ENCODE results near the gene PMPCB.
"Not testable (repeated sequence)": the region's sequence is repeated elsewhere in the genome, so short reads cannot be mapped to it uniquely, and the experiment has no call there.

Gene PMPCB, protein sequence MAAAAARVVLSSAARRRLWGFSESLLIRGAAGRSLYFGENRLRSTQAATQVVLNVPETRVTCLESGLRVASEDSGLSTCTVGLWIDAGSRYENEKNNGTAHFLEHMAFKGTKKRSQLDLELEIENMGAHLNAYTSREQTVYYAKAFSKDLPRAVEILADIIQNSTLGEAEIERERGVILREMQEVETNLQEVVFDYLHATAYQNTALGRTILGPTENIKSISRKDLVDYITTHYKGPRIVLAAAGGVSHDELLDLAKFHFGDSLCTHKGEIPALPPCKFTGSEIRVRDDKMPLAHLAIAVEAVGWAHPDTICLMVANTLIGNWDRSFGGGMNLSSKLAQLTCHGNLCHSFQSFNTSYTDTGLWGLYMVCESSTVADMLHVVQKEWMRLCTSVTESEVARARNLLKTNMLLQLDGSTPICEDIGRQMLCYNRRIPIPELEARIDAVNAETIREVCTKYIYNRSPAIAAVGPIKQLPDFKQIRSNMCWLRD

DNA sequence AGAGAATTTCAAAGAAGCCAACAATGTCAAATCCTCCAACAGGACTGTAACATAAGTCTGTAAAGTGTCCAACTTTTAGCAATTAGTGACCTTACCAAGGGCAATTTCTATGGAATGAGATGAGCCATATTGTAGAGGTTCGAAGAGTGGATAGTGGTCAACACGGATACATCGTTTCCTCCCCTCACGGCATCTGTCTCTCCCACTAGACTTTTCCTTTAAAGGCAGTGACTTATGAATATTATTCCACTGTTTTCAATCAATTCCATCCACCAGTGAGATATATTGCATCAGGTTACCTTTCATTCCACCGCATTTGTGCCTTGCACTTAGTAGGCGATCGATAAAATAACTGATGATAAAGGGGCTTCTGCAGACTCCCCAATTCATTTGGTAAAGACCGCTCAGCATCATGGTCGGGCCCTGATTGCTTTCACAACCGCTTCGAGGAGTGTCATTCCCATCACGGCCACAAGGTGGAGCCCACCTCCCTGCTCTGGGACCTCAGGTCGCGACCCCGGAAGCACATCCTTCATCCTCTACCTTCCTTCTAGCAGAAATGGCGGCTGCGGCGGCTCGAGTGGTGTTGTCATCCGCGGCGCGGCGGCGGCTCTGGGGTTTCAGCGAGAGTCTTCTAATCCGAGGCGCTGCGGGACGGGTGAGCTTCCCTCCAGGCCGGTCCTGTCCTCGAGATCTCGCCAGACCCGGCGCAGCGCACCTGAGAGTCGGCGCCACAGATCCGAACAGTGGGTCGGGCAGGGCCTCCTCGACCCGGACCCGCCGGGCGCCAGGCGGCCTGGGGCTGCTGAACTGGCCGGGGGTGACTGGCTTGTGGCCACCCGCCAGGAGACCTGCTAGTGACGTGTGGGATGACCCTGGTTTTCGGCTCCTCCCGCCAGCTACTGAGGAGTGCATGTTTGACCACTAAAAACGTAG, at the start of gene PMPCB:
TSS of gene PMPCB (plus strand) at position 535 of the 936 bp plus-strand sequence. CDS start at position 560, 25 bp downstream.
- DNase-seq: peak; percentile 62 to 91

DNA sequence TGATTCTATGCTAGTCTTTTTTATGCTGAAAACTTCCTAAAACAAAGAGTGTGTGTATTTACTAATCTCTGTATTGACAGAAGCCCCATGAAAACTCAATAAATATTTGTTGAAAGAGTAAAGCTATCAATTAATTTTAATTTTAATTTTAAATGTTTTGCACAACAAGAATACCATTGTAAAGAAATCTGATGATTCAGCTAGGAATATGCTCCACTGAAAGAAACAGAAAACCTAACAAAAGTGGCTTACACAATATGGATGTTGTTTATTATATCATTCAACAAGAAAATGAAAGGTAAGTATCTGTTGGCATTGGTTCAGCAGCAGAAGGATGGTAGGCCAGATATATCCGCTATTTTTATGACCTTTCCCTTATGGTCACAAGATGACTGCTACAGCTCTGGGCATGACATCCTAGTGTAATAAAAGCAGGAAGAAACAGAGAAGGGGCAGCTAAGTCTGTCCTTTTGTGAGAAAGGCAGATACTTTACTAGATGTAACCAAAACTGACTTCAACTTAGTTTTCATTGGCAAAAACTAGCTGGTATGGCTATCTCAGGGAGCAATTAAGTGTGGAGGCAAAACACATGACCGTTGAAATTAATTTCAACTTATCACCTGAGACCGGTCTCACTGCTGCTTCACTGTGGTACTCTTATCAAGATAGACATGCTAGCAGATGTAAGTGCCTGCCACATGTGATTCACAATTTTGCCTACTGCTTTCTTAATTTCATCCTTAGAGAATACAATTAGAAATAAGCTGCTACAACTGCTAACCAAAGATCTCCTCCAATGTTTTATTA, 43.3 kb upstream of the PMPCB start:
- DNase-seq: not testable (repeated sequence)

DNA sequence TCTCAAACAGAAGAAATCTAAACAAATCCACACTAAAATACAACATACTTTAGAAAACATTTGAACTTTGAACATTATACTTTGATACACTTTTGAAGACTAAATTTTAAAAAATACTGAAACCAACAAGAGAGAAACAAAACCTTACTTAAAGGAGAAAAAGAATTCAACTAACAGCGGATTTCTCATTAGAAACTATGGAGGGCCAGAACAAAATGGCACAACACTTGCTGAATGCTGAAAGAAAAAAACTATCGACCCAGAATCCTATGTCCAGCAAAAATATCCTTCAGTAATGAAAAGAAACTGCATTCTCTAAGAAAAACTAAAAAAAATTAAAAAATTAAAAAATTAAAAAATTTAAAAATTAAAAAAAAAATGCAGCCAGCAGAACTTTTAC, 33.2 kb upstream of the PMPCB start:
- DNase-seq: not testable (repeated sequence)

DNA sequence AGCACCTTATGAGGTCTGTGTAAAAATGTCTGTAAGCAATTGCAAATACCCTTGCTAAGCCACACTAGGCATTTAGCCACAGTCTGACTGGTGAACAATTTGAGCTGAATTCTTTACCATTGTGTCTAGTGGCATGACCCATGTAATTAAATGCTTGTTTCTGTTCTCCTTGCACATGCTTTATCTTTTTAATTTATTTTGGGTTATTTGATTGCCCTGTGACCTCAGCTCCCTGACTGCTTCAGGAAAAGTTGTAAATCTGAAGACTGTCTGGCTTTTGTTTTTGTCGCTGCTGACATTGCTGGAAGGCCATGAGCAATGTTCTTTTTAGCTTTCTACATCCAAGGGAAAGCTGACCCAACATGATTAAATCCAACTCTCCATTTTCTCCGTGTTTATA, 31.0 kb upstream of the PMPCB start:
- DNase-seq: not testable (repeated sequence)

DNA sequence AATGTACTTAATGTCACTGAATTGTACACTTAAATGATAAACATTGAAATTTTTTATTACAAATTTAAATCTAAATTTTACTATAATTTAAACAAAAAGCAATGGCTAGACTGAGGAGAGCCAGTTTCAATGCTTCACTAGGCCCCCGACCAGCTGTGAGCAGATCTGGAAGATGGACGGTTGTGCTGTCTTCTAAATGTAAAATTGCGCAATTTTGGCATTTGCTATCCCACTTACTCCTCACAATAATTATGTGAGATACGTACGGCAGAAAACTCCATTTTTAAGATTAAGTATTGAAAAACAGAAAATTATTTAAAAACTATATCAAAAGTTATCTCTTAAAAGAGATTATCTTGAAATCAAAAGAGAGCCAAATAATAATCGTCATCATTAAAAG, 23.9 kb upstream of the PMPCB start:
- DNase-seq: not testable (repeated sequence)

DNA sequence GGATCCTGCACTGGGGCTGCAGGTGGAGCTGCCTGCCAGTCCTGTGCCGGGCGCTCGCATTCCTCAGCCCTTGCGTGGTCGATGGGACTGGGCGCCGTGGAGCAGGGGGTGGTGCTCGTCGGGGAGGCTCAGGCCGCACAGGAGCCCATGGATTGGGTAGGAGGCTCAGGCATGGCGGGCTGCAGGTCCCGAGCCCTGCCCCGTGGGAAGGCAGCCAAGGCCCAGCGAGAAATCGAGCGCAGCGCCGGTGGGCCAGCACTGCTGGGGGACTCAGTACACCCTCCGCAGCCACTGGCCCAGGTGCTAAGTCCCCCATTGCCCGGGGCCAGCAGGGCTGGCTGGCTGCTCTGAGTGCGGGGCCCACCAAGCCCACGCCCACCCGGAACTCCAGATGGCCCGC, 22.4 kb upstream of the PMPCB start:
- not testable (repeated sequence) for DNase-seq

DNA sequence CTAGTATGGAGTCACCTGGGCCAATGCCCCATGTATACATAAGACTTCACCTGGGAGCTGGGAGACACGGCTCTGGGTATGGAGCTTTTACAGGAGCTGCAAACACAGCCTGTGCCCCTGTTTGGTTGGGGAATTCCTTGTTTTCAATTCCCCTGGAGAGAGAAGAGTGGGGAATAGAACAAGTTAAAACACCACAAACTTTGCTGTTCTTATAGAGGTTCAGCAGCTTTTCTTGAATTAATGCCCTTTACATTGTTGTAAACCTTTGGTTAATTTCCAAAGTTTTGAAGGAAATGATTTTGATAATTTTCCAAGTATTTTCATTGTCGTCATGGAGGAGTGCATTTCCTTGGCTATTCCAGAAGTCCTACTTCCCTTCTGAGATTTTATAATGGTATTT, 19.0 kb upstream of the PMPCB start:
- not testable (repeated sequence) for DNase-seq

DNA sequence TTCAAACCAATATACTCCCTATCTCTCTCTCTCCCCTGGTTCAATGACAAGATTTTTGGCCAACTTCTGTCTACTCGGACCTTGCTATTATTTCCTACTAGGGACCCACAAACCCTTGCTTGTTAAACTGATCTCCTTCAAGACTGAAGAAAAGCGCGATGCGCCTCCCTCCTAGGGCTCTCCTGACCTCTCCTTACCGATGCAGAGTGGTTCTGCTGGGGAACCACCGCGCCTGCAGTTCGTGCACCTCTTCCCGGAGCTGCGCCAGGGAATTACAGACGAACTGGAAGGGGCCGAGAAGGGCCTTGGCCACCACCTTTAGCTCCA, 17.6 kb upstream of the PMPCB start:
- DNase-seq: not testable (repeated sequence)

DNA sequence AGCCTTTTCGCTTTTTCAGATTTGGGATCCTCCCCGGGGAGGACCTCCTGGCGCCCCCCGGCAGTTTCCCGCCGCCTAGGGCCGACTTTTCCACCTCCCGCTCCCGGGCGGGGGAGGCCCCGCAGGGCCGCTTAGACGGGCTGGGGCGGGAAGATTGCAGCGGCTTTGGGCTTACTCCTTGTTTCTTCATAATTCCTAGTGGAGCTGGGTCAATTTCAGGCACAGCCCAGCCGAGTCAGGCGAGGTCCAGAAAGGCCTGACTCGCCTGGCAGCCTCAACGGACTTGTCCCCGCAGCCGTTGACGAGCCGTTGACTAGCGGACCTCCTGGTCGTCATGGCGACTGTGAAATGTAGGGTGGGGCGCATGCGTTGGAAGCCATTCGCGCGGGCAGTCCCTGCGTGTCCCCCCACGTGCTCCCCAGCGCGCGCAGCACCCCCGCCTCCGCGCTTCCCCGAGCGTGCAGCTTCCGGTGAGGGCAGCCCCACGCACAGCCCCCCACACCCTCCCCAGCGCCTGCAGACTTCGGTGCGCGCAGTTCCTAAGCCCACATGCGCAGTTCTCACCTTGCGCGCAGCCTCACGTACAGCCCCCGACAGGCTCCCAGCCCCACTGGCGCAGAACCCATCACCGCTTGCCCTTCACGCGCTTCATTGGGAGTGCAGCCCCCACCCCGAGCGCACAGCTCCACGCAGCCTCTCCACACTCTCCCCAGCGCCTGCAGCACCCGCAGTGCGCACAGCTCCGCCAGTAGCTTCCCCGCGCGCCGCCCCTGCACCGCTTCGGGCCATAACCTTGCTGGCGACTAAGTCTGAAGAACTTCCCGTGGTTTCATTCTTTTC, 17.1 kb upstream of the PMPCB start:
- peak in 1 of 2 experiments; percentile 29 for DNase-seq

DNA sequence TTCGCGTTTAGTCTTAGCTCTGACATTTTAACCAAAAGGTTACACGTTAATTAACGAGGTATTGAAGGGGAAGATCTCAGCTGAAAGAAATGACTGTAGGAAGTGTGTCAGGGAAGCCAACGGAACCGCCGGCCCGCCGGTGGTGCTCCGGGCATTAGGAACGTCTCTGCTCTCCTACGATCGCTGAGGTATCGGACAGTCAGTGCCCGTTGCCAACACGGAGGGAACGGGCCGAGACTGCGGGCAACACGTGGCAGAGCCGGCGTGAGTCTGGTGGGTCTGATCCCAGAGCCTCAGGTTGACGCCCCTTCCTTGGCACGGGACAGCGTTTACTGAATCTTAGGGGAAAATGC, 16.5 kb upstream of the PMPCB start:
- not testable (repeated sequence) for DNase-seq

DNA sequence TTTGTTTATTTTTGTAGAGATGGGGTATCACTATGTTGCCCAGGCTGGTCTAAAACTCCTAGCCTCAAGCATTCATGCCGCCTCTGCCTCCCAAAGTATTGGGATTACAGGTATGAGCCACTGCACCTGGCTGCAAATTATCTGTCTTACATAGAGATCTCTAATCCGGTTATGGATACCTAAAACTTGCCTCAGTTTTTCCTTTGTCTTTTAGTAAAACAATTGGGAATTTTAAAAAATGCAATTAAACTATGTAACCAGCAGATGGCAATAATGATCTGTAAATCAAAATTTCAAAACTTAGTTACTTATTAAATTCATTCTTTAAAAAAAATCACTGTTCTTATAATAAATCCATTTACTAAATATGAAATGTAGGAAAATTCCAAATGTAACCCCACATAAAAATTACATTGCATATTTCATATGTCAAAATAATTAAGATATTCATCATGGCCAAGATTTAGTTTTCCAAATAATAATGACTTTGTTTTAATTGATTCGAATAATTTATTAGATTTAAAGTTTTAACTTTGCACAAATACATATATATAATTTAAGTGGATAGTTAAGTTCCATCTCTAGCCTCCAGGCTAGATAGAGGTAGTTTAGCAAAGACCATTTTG, 14.3 kb upstream of the PMPCB start:
- DNase-seq: not testable (repeated sequence)

DNA sequence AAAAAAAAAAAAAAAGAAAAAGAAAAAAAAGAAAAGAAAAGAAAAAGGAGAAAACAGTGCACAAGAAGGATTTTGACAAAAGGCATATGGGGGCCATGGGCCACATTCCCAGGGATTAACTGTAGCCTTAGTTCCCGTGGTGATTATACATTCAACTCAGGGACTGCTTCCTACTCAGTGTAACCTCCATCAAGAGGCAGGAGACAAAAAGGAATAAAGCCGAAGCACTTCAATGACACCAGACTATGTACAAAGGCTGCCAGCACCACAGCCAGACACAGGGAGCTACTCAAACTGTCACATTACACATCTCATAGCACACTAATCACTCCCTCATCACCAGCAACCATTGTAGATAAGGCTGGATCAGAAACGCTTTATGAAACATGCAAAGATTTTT, 5.1 kb upstream of the PMPCB start:
- no peak for DNase-seq

DNA sequence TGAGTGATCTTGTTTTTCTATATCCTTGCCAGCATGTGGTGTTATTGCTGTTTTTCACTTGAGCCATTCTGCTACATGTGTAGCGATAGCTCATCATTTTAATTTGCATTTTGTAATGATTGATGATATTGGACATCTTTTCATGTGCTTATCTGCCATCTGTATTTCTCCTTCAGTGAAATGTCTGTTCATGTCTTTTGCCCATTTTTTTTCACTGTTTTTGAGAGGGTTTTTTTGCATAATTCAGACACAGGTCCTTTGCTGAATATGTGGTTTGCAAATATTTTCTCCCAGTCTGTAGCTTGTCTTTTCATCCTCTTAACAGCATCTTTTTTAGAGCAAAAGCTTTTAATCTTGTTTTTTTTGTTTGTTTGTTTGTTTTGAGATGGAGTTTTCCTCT, 3.7 kb upstream of the PMPCB start:
- no peak for DNase-seq

DNA sequence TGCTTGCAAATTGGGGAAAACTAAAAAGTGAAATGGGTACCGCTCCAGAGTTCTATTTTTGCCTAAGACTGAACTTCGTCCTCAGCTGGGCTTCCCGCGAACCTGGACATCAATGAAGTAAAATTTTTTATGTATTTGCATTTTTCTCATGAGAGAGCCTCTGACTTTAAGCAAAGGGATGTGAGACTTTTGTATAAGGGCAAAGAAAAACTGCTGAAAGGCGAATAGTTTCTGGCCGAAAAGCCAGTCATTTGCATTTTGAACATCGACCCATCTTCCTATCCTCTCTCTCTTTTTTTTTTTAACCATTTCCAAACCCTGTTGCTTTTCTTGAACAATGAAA, 573 bp downstream of the PMPCB start:
- DNase-seq: no peak

DNA sequence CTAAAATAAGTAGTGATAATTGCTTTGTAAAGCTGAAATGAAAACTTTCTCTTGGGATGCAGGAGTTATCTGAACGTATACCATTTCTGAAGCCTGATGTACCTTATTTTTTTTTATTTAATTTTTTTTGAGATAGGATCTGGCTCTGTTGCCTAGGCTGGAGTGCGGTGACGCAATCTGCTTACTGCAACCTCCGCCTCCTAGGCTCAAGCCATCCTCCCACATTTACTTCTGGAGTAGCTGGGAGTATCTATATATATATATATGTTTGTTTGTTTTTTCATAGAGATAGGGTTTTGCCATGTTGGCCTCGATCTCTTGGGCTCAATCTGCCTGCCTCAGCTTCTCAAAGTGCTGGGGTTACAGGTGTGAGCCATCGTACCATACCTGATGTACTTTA, 2.4 kb downstream of the PMPCB start:
- no peak for DNase-seq

DNA sequence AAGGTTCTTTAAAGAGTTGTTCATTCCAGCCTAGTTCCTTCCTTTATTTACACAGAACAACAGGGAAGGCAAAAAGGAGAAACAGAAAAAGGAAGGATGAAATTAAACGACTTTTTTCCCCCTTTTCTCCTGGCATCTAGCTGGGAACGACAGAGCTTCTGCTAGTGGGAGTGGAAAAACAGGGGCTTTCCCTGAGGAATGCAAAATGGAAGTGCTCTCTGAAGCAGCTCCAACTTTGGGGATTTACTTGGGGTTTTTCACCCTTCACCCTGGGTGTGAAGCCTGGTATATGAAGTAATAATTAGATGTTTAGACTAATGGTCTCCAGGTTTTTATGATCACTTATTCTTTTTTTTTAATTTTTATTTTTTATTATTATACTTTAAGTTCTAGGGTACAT, 4.2 kb downstream of the PMPCB start:
- no peak for DNase-seq

DNA sequence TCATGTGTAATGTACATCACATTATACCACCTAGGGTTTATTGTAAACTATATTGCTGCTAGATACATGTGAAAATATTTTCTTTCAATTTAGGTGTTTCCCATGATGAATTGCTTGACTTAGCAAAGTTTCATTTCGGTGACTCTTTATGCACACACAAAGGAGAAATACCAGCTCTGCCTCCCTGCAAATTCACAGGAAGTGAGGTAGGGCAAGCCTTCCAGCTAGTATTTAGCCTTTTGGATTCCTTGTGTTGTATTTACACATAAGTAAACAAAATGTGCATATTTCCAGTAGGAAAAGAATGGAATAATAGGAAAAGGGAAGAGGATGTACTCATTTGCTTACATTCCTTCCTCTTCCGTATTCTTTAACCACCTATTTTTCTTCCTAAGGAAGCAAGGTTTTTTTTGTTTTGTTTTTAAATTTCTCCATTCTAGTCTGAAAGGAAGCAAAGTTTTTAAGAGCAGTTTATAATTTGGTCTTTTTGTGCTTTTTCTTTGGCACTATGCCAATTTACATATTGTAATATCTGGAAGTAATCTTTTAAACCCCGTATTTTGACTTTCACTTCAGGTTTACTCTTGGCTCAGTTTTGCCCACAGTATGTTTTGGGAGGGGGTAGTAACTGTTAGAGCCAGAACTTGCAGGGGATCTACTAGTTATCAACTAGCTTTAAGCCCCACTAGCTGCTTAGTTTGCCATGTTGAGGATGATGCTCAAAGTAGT, 10.4 kb downstream of the PMPCB start:
- DNase-seq: no peak

DNA sequence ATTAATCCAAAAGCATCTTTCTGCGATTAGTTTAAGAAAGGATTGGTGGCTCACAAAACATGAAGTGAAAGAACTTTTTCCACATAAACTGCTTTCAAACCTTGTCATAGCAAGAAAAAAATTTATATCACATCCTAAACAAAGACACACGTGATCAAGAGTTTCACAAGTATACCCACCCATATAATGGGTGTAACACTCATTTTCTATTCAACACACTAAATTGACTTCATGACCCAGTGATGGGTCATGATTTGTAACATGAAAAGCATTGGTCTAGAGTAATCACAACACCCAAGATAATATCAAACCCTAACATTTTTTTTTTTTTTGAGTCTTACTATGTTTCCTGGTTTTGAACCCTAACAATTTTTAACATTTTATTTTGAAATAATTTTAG, 17.6 kb downstream of the PMPCB start:
- no peak for DNase-seq

DNA sequence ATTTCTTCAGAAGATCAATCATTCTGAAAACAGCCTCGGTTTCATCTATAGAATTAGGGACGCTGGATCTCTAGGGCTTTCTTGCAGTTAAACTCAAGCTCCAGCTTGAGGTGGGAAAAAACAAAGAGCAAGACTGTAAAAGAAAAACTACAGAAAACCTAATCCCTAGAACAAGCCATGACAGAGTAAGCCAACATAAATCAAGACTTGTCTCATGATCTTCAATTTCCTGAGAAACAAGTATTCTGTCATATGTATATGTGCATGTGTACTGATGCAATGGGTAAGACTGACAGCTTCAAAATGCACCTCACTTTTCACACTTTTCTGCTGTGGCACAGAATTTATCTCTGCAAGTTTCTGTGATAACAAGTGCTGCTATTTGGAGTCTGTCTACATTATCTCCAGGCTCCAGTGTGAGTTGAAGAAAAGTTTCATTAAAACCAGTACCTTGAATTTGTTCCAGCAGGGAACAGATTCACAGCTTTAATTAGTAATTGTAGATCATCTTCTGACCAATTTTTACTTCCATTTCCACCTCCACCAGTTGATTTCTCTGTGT, 19.2 kb downstream of the PMPCB start:
- no peak for DNase-seq

DNA sequence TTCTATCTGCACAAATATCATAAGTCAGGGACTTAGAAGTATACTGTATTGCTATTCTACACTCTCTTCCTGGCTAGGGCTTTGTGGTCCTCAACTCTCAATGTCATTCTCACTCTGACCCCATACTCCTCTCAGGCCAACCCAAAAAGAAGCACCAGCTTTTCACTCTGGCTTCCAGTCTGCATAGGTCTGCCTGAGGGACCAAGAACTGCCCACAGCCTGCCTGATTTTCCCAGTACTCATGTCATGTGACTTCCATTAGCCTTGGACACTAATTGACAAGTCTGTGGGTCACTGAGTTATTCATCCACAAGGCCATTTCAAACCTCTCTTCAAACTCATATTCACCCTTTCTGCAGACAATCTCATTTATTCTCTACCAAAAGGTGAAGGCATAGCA, 19.8 kb downstream of the PMPCB start:
- DNase-seq: no peak

DNA sequence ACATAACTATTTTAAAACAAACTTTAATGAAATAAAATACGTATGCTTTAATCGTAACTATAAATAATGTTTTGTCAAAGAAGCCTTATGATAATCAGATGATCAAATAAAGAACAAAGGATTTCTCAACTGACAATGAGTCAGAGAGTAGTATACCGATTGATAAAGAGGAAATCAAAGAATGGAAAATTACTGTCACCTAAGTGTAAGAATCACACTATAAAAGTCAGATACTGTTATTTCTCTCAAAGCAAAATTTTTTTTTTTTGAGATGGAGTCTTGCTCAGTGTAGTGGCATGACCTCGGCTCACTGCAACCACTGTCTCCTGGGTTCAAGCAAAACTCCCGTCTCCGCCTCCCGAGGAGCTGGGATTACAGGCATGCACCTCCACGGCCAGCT, 28.5 kb downstream of the PMPCB start:
- DNase-seq: no peak

All from NCI-H446 (cell line).